ENCODE data around the gene LRRK1.

Gene LRRK1

GRCh38 chr15:101026656-101027272 lies 107.6 kb downstream of the LRRK1 start:
- no peak for DNase-seq

- no peak for DNase-seq
These were observed 108.2 kb downstream of the LRRK1 start for GRCh38 chr15:101027273-101027901.

GRCh38 chr15:101027920-101028319 lies 108.8 kb downstream of the LRRK1 start:
- no peak for DNase-seq

- DNase-seq, result no peak
These were observed 109.2 kb downstream of the LRRK1 start for GRCh38 chr15:101028321-101028720.

- no peak for DNase-seq
These were observed 109.7 kb downstream of the LRRK1 start for GRCh38 chr15:101028772-101029438.

GRCh38 chr15:101029971-101030661 lies 111.0 kb downstream of the LRRK1 start:
- DNase-seq, result no peak

GRCh38 chr15:101031213-101031612 lies 112.1 kb downstream of the LRRK1 start:
- DNase-seq, result no peak

- no peak for DNase-seq
These were observed 114.6 kb downstream of the LRRK1 start for GRCh38 chr15:101033801-101034200.

GRCh38 chr15:101035611-101036010 lies 116.5 kb downstream of the LRRK1 start:
- no peak for DNase-seq

GRCh38 chr15:101036189-101036588 lies 117.0 kb downstream of the LRRK1 start:
- no peak for DNase-seq

GRCh38 chr15:101037090-101037830 lies 118.1 kb downstream of the LRRK1 start:
- no peak for DNase-seq

- DNase-seq, result no peak
These were observed 119.3 kb downstream of the LRRK1 start for GRCh38 chr15:101038327-101039003.

GRCh38 chr15:101039461-101039860 lies 120.3 kb downstream of the LRRK1 start:
- no peak for DNase-seq

- DNase-seq, result no peak
These were observed 123.2 kb downstream of the LRRK1 start for GRCh38 chr15:101042320-101042719.

GRCh38 chr15:101043011-101043410 lies 123.9 kb downstream of the LRRK1 start:
- no peak for DNase-seq

GRCh38 chr15:101043911-101044624 lies 124.9 kb downstream of the LRRK1 start:
- DNase-seq, result no peak

GRCh38 chr15:101044625-101045235 lies 125.6 kb downstream of the LRRK1 start:
- DNase-seq, result no peak

GRCh38 chr15:101045236-101045646 lies 126.1 kb downstream of the LRRK1 start:
- no peak for DNase-seq

GRCh38 chr15:101045835-101046691 lies 126.9 kb downstream of the LRRK1 start:
- DNase-seq, result no peak

- no peak for DNase-seq
These were observed 127.7 kb downstream of the LRRK1 start for GRCh38 chr15:101046826-101047225.

Measured in activated CD4-positive, alpha-beta T cell treated with anti-CD3 and anti-CD28 coated beads, Interleukin-2, Interleukin-6, amounts not matched to agents 100 ng/mL and 50 ng/mL, durations not matched to agents 16 hours and 8 hours (primary cell).